ENCODE data around the gene MYF6.

DNA sequence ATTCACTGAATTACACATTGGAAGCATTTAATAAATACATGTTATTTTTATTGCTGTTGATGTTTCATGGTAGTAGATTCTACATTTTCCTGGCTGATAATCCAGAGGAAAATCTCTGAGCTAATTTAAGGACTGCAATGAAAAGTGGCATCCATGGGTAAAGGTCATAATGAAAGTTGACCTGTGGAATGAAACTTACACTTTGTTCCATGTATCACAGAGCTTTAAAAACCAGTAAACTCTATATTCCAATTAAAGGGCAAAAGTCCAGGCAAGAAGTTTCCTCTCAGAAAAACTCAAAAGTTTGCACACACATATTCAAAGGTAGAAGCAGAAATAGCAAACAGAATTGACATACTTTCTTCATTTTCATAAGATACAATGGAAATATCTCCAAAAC is 44.8 kb upstream of the MYF6 start:
- no peak for TF ChIP-seq ZNF560 (tag by site-specific recombination; IDR thresholded peaks at IDR 0.05; ENCODE audit: borderline replicate concordance)
- no peak for TF ChIP-seq ZNF274 (IDR thresholded peaks at IDR 0.05; ENCODE audit: low read length)
- no peak for TF ChIP-seq ZNF274 (tag by site-specific recombination; IDR thresholded peaks at IDR 0.05; ENCODE audit: borderline replicate concordance)
- TF ChIP-seq ZNF10 (tag by site-specific recombination; IDR thresholded peaks at IDR 0.05), result no peak
- no peak for TF ChIP-seq ZNF747 (tag by site-specific recombination; IDR thresholded peaks at IDR 0.05)
- TF ChIP-seq, protein P1, sequence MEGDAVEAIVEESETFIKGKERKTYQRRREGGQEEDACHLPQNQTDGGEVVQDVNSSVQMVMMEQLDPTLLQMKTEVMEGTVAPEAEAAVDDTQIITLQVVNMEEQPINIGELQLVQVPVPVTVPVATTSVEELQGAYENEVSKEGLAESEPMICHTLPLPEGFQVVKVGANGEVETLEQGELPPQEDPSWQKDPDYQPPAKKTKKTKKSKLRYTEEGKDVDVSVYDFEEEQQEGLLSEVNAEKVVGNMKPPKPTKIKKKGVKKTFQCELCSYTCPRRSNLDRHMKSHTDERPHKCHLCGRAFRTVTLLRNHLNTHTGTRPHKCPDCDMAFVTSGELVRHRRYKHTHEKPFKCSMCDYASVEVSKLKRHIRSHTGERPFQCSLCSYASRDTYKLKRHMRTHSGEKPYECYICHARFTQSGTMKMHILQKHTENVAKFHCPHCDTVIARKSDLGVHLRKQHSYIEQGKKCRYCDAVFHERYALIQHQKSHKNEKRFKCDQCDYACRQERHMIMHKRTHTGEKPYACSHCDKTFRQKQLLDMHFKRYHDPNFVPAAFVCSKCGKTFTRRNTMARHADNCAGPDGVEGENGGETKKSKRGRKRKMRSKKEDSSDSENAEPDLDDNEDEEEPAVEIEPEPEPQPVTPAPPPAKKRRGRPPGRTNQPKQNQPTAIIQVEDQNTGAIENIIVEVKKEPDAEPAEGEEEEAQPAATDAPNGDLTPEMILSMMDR (tag by site-specific recombination; IDR thresholded peaks at IDR 0.05), result no peak
- TF ChIP-seq, protein P2, sequence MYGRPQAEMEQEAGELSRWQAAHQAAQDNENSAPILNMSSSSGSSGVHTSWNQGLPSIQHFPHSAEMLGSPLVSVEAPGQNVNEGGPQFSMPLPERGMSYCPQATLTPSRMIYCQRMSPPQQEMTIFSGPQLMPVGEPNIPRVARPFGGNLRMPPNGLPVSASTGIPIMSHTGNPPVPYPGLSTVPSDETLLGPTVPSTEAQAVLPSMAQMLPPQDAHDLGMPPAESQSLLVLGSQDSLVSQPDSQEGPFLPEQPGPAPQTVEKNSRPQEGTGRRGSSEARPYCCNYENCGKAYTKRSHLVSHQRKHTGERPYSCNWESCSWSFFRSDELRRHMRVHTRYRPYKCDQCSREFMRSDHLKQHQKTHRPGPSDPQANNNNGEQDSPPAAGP (tag by site-specific recombination; IDR thresholded peaks at IDR 0.05), result no peak
- no peak for TF ChIP-seq REPIN1 (tag by site-specific recombination; IDR thresholded peaks at IDR 0.05; ENCODE audit: low read depth)
- TF ChIP-seq YY1 (tag by site-specific recombination; IDR thresholded peaks at IDR 0.05), result no peak

Measured in HEK293 (cell line).